ENCODE measurements around the gene S1PR3.

DNA sequence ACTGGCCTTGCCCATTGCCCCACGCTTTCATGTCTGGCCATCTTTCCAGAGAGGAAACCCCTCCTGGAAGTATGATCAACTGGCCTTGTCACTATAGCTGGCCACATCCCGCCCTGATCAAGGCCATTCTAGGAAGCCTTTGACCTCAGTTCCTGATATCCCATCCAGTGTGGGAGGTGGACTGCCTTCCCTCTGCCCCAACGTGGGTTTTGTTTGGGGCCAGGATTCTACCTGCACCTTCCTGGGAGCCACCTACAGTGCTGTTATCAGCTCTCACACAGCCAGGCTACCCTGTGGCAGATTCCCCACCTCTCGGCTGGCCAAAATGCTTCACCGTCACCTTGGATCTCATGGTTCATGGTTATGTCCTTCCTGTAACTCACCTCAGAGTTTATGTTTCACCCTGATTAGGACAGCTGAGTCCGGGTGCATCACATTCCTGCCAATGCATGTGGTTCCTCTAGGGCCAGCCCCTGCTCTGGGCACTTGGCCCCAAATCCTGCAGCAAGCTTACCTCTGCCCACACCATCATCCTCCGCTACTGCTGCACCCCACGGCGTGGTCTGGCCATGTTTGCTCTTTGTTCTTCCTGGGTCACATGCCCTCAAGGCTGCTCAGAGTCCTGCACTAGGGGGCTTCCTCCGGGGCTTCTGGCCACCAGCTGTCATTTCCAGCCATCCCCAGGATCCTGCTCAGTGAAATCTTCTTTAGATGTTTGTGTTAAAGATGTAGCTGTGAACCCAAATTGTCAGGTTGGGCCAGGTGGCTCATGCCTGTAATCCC, 24.2 kb upstream of the S1PR3 start:
- TF ChIP-seq EZH2 (IDR thresholded peaks at IDR 0.05) (no peak), POLR2AphosphoS5 (IDR thresholded peaks at IDR 0.05; ENCODE audit: borderline replicate concordance, low read depth, low read length) (no peak), FOXP2 (optimal IDR thresholded peaks at IDR 0.05; ENCODE audit: control extremely low read depth, extremely low read length, insufficient read depth) (no peak)

All from SK-N-MC (cell line).